Suprapubic skin (tissue), 4 donors: ENCODE data around the gene EYS. TPM values are rescaled to one million over a fixed set of nuclear protein-coding genes. Genes with fewer than 3 reads are reported as not detected.

Source experiments
- DNase-seq, 2 donors: peaks; one replicate each; pipeline ENCODE4 v3.0.0-alpha.2; 2019; ENCODE audit warnings: low spot score in 2 of 2
- H3K27ac ChIP-seq: fragments of 200-600 bp; sonication (generic); one replicate; pipeline ENCODE4 v1.5.1; 2019
- H3K27me3 ChIP-seq: fragments of 200-600 bp; sonication (generic); one replicate; pipeline ENCODE4 v1.5.1; 2019
- H3K36me3 ChIP-seq: fragments of 200-600 bp; sonication (generic); one replicate; pipeline ENCODE4 v1.5.1; 2019
- H3K4me1 ChIP-seq: fragments of 200-600 bp; sonication (generic); one replicate; pipeline ENCODE4 v1.5.1; 2019
- H3K4me3 ChIP-seq: fragments of 200-600 bp; sonication (generic); one replicate; pipeline ENCODE4 v1.5.1; 2019; ENCODE audit warnings: mild to moderate bottlenecking
- H3K9me3 ChIP-seq: fragments of 200-600 bp; sonication (generic); one replicate; pipeline ENCODE4 v1.5.1; 2019
- EP300 ChIP-seq: sonication (generic); formaldehyde crosslinking; IDR thresholded peaks from one replicate; pipeline ENCODE4 v1.6.1; 2017; ENCODE audit warnings: antibody characterized with exemption
- POLR2A ChIP-seq, 2 donors: fragments of 450-650 bp; IDR thresholded peaks; one replicate each; pipeline ENCODE4 v1.6.1; 2017; ENCODE audit warnings: antibody characterized with exemption in 2 of 2, mild to moderate bottlenecking in 2 of 2, moderate library complexity in 2 of 2
- POLR2AphosphoS5 ChIP-seq, 3 donors: sonication (generic); formaldehyde crosslinking; IDR thresholded peaks; one replicate each; pipeline ENCODE4 v1.6.1; 2017; ENCODE audit warnings: antibody characterized with exemption in 3 of 3
- WGBS: methylation state at CpG from one replicate; pipeline ENCODE4 v1.1.5; 2018; 5-methylcytosine and 5-hydroxymethylcytosine counted together
- total RNA-seq, 4 donors: library from RNA; depleted of rRNA; stranded (reverse); fragments of >200 nt; gene quantifications; one replicate each; pipeline ENCODE4 v1.1.0, GENCODE V29; 2016
- TF ChIP-seq, protein P1 (sequence below), 2 donors: fragments of 200-600 bp in 1 of 2; fragments of 450-650 bp in 1 of 2; sonication (generic) in 1 of 2; IDR thresholded peaks; one replicate each; pipeline ENCODE4 v1.5.1; 2016 to 2019; ENCODE audit warnings: antibody characterized with exemption in 2 of 2, mild to moderate bottlenecking in 1 of 2, moderate library complexity in 1 of 2

The EYS gene
- total RNA-seq, 4 donors from 2014 or later, result not detected

DNA sequence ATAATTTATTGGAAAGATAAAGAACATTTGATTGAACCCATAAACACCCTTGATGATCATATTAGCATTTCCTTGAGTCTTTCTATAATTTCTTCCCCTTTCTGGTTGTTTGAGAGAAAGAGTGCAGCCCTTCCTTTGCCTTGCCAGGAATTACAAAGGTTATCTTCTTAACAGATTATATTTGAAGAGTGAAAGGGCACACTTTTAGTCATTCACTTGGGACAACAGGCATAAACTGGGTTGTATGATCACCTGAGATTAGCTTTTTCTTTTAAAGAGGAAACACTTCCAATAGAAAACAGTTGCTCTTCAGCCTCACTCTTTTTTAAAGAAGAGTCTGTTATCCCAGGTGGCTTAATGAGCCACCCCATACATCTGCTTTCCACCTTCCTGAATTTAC is 1776.2 kb downstream of the EYS start:
- no peaks in the 10 kb centered on the region for H3K36me3 ChIP-seq
- H3K4me3 ChIP-seq, result no peak overlapping the region
- DNase-seq, result no peak

DNA sequence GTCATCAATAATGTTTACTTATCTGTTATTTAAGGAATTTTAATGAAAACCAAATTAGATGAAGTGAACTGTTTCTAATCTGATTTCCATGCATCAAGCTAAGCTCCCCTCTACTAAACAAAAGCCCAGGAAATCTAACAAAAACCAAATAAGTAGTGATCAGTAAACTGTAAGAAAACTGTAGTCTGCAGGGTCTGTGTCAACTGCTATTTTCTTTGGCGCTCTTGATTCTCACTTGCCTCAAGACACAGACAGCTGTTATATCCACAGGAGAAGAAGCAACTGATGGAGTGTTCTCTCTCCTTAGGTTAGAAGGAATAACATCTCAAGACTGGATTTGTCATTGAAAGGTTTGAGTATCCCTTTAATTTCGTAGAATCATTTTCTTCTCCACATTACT is 1777.9 kb downstream of the EYS start:
- Histone ChIP-seq H3K4me1 (no peaks in the 10 kb centered on the region), H3K9me3 (no peaks in the 10 kb centered on the region), H3K4me3 (no peak overlapping the region), H3K36me3 (no peaks in the 10 kb centered on the region), H3K27ac (no peak overlapping the region), H3K27me3 (no peaks in the 10 kb centered on the region)
- no peak for DNase-seq
- no peak for TF ChIP-seq POLR2AphosphoS5 (IDR thresholded peaks at IDR 0.05)
- no peak for TF ChIP-seq EP300
- TF ChIP-seq, protein P1, sequence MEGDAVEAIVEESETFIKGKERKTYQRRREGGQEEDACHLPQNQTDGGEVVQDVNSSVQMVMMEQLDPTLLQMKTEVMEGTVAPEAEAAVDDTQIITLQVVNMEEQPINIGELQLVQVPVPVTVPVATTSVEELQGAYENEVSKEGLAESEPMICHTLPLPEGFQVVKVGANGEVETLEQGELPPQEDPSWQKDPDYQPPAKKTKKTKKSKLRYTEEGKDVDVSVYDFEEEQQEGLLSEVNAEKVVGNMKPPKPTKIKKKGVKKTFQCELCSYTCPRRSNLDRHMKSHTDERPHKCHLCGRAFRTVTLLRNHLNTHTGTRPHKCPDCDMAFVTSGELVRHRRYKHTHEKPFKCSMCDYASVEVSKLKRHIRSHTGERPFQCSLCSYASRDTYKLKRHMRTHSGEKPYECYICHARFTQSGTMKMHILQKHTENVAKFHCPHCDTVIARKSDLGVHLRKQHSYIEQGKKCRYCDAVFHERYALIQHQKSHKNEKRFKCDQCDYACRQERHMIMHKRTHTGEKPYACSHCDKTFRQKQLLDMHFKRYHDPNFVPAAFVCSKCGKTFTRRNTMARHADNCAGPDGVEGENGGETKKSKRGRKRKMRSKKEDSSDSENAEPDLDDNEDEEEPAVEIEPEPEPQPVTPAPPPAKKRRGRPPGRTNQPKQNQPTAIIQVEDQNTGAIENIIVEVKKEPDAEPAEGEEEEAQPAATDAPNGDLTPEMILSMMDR (IDR thresholded peaks at IDR 0.05), result no peak
- 76% methylated on average over 2 of the region's 2 CpGs for WGBS

More for the DNA sequence above, 1776.2 kb downstream of the EYS start:
- H3K9me3 ChIP-seq, result no peaks in the 10 kb centered on the region
- no peak for TF ChIP-seq POLR2AphosphoS5 (IDR thresholded peaks at IDR 0.05)
- no peak for TF ChIP-seq POLR2A (IDR thresholded peaks at IDR 0.05)
- TF ChIP-seq, protein P1 (IDR thresholded peaks at IDR 0.05), result no peak
- TF ChIP-seq EP300, result no peak
- no peaks in the 10 kb centered on the region for H3K27me3 ChIP-seq
- H3K27ac ChIP-seq, result no peak overlapping the region
- H3K4me1 ChIP-seq, result no peaks in the 10 kb centered on the region

DNA sequence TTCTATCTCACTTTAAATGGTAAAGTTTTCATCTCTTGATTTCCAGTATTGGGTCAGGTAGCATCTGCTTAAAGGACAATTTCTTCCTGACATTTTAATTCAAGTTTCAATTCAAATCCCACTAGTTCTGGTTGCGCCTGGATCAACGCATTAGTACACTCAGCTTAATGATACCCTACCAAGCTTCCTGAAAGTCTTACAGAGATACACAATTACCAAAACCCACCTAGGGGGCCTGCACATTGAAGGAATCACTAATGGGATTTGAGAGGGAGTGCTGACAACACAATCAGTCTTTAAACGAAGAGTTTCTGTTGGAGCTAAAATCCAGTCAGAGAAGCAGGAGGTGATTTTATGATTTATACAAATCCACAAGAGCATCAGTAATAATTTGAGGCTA is 1778.4 kb downstream of the EYS start:
- TF ChIP-seq EP300, result no peak
- TF ChIP-seq, protein P1 (IDR thresholded peaks at IDR 0.05), result no peak
- TF ChIP-seq POLR2AphosphoS5 (IDR thresholded peaks at IDR 0.05), result no peak
- TF ChIP-seq POLR2A (IDR thresholded peaks at IDR 0.05), result no peak
- Histone ChIP-seq H3K9me3 (no peaks in the 10 kb centered on the region), H3K4me1 (no peaks in the 10 kb centered on the region), H3K36me3 (no peaks in the 10 kb centered on the region), H3K27me3 (no peaks in the 10 kb centered on the region), H3K27ac (no peak overlapping the region), H3K4me3 (no peak overlapping the region)
- no peak for DNase-seq
- 87% methylated on average over 3 of the region's 3 CpGs for WGBS

DNA sequence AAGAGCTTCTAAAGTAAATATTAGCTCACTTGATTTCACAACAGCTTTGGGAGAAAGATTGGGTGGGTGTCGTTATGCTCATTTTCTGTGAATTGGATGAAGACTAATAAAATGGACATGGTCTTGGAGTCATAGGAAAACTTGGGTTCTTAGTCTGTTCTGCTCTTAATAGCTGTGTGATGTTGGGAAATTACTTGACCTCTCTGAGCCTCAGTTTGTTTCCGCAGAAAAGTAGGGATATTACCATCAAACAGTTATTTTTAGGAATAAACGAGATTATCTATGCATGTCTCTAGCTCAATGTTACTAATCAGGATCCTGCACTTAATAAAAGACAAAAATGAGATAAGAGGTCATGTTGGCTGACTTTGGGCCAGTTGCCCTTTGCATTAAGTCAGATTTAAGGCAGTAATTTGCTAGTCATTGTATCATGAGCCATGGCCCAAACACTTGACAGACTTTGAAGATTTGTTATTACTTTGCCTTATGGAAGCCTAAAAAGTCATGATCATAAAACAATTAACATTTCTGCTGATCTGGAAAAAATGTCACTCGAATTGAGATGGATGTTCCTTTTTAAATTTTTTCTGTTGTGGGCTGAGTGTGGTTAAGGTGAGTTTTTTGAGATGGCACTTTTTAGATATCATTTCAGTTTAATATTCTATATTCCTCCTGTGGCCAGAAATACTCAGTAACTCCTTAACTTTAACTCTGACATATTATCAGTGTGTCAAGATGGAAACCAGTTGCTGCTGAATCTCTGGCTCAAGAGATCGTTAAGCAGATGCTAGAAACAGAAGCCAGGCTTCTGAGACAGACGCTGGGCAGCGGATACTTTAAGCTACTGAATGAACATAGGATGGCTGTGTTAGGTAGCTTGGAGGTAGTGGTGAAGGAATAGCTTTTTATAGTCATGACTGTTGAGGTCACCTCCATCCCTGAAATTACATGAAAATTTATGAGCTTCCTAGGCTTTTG is 1779.8 kb downstream of the EYS start:
- TF ChIP-seq, protein P1 (IDR thresholded peaks at IDR 0.05), result no peak
- no peak for TF ChIP-seq POLR2AphosphoS5 (IDR thresholded peaks at IDR 0.05)
- TF ChIP-seq EP300, result no peak
- TF ChIP-seq POLR2A (IDR thresholded peaks at IDR 0.05), result no peak
- Histone ChIP-seq H3K4me1 (no peaks in the 10 kb centered on the region), H3K4me3 (no peak overlapping the region), H3K9me3 (no peaks in the 10 kb centered on the region), H3K27me3 (no peaks in the 10 kb centered on the region), H3K27ac (no peak overlapping the region), H3K36me3 (no peaks in the 10 kb centered on the region)
- WGBS, result 64% methylated on average over 7 of the region's 7 CpGs
- DNase-seq, result no peak

DNA sequence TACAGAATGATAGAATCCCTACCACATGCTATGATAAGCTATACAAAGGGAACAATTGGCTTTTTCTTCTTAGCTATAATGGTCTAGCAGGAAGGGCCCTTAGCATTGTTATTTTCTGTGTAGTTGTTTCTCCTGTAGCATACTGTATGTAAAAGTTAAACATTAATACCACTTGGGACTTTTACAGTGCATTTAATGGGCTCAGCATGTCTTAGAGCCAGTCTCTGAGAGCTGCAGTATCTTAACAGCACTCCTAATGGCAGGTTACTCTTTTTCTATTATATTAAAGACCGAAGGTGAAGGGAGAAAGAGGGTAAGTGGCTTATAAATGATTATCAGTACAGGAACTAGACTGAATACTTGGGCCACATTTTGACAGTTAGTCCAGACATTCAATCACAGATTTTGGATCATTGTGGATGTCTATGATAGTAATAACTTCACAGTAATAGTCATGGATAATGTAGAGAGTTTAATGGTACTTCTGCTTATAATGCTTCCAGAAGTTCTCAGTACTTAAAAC is 1780.7 kb downstream of the EYS start:
- H3K9me3 ChIP-seq, result no peaks in the 10 kb centered on the region
- no peak for DNase-seq
- WGBS, result 85% methylated on average over 1 of the region's 1 CpG

More for the DNA sequence above, 1780.7 kb downstream of the EYS start:
- Histone ChIP-seq H3K27ac (no peak overlapping the region), H3K4me1 (no peaks in the 10 kb centered on the region), H3K27me3 (no peaks in the 10 kb centered on the region), H3K4me3 (no peak overlapping the region), H3K36me3 (no peaks in the 10 kb centered on the region)
- TF ChIP-seq, protein P1 (IDR thresholded peaks at IDR 0.05), result no peak
- TF ChIP-seq POLR2A (IDR thresholded peaks at IDR 0.05), result no peak
- TF ChIP-seq EP300, result no peak
- TF ChIP-seq POLR2AphosphoS5 (IDR thresholded peaks at IDR 0.05), result no peak
